ENCODE measurements around the gene GINS3.
A peak's percentile ranks its signal among the peaks of the same experiment; 100 is the strongest.

GINS3 gene

DNA sequence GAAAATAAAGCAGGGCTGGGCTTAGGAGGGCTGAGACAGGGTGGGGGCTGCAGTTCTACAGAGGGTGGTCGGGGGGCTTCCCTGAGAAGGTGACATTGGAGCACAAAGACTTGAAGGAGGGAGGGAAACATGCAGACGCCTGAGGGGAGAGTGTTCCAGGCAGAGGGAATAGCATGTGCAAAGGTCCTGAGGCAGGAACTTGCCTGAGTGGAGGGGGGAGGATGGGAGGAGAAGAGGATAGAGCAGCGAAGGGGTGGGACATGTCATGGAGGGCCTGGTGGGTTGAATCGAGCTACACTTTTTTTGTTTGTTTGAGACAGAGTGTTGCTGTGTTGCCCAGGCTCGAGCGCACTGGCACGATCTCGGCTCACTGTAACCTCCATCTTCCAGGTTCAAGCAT, 33.0 kb downstream of the GINS3 start:
- peaks cover 5 to 6% of the 10 kb centered on the region in 2 donors for H3K27me3 Mint-ChIP-seq
- H3K4me3 Mint-ChIP-seq: peak overlapping the region in 1 of 2 donors; percentile 3
- no peak for DNase-seq
- H3K36me3 Mint-ChIP-seq: no peaks in the 10 kb centered on the region
- peaks cover 2 to 4% of the 10 kb centered on the region in 2 donors for H3K9me3 Mint-ChIP-seq
- no peak for ATAC-seq (replicated peaks)
- H3K4me1 Mint-ChIP-seq: peaks cover 15 to 25% of the 10 kb centered on the region in 2 donors
- H3K27ac Mint-ChIP-seq: no peak overlapping the region

DNA sequence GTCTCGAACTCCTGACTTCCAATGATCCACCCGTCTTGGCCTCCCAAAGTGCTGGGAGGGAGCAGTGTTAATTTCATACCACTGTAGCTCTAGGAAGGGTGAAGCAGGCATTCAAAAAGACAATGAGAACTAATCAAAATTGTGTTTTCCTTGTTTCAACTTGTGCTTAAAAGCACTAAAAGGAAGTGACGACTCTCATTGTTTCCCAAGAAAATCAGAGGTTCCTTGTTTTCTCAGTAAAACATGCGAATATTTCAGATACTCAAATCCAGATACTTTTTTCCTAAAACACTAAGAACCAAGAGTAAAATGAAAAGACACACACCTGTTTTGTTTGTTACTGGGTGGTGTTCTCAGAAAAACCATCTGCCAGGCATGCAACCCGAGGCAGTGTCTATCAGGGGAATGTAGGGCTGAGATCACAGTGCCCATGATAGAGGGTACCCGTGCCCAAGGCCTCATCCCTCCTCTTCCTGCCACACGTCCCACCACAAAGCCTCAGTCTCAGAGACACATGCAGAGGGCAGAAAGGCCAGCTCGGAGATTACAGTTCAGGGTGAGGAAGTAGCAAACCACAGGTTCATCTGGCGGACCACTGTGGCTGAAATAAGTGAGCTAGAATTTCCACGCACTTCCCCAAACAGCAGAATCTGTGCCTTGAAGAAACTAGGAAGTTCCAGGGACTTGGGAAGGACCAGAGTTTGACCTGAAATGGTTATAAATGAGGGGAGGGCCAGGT, 33.7 kb downstream of the GINS3 start:
- Mint-ChIP-seq H3K4me3 (peak overlapping the region in 1 of 2 donors; percentile 23), H3K27ac (peak overlapping the region; percentile 14), H3K4me1 (peaks cover 15 to 25% of the 10 kb centered on the region in 2 donors), H3K27me3 (peaks cover under 1 to 6% of the 10 kb centered on the region in 2 donors), H3K9me3 (peaks cover 0 to 2% of the 10 kb centered on the region in 2 donors), H3K36me3 (no peaks in the 10 kb centered on the region)
- DNase-seq (peak; percentile 32), ATAC-seq (replicated peaks) (peak; percentile 97 to 99)

DNA sequence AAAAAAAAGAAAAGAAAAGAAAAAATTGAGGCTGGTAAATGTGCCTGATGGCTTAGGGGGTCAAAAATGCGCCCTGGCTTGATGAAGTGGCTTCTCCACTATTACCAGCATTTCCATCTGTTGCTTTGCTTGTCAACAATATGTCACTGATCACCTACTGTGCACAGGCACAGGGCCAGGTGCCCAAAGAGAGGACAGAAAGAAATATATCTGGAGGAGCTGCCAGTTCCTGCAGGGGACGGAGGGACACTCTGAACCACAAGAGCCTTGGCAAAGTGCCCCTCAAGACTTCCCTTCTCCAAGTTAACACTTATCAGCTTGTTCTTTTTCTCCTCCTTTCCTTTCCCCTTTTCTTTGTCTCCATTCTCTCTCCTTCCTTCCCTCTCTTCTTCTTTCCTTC, 34.7 kb downstream of the GINS3 start:
- H3K9me3 Mint-ChIP-seq: no peaks in the 10 kb centered on the region
- H3K4me1 Mint-ChIP-seq: peaks cover 17 to 25% of the 10 kb centered on the region in 2 donors
- no peak overlapping the region for H3K4me3 Mint-ChIP-seq
- no peak overlapping the region for H3K27ac Mint-ChIP-seq
- H3K36me3 Mint-ChIP-seq: no peaks in the 10 kb centered on the region
- peaks cover 0 to 6% of the 10 kb centered on the region in 2 donors for H3K27me3 Mint-ChIP-seq
- ATAC-seq (replicated peaks) (no peak), DNase-seq (no peak)

DNA sequence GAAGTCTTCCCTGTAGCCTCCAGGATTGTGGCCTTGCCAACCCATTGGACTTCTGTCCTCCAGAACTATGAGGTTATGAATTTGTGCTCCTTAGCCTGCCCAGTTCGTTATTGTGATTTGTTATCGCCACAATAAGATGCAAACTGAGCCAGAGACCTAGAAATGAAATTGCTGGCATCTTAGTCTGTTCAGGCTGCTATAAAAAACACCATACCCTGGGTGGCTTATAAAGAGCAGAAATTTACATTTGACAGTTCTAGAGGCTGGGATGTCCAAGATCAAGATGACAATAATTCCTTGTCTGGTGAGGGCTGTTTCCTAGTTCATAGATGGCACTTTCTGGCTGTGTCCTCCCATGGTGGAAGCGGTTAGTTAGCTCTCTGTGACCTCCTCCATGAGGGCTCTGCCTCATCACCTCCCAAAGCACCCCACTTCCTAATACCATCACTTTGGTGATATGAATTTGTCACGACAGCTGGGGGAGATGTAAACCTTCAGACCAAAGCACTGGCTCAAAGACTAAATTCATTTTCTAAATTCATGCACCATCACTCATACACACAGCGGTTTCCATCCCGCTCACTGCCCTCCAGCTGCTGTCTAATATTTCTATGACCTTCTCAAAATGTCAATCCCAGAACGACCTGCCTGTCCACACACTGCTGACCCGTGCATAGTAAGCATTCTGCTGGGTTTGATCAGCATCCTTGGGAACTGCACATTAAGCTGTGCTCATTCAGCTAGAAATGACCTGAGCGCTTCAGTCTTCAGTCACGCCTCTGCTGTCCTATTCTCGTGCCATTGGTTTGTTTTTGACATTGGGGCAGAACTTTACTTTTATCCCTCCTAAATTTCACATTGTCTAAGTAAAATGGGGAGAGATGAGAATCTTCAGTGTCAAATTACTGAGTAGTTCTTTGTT, 36.6 kb downstream of the GINS3 start:
- ATAC-seq (replicated peaks) (no peak), DNase-seq (no peak)
- no peaks in the 10 kb centered on the region for H3K36me3 Mint-ChIP-seq
- H3K4me3 Mint-ChIP-seq: no peak overlapping the region
- H3K9me3 Mint-ChIP-seq: peaks cover 0 to 2% of the 10 kb centered on the region in 2 donors
- H3K27ac Mint-ChIP-seq: no peak overlapping the region
- H3K27me3 Mint-ChIP-seq: peaks cover 0 to 6% of the 10 kb centered on the region in 2 donors
- peaks cover 17 to 25% of the 10 kb centered on the region in 2 donors for H3K4me1 Mint-ChIP-seq

DNA sequence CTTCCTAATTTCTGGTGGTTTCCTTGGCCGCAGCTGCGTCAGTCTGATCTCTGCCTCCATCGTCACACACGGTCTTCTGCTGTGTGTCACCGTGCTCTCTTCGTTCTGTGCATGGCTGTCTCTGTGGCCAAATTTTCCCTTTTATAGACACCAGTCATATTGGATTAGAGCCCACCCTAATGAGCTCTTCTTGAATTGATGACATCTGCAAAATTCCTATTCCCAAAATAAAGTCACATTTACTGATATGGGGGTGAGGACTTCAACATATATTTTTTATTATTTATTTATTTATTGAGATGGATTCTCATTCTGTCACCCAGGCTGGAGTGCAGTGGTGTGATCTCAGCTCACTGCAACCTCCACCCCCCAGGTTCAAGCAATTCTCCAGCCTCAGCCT, 38.4 kb downstream of the GINS3 start:
- H3K27ac Mint-ChIP-seq: no peak overlapping the region
- DNase-seq (no peak), ATAC-seq (replicated peaks) (no peak)
- H3K36me3 Mint-ChIP-seq: no peaks in the 10 kb centered on the region
- H3K4me3 Mint-ChIP-seq: no peak overlapping the region
- H3K9me3 Mint-ChIP-seq: peaks cover 0 to 2% of the 10 kb centered on the region in 2 donors
- peaks cover 0 to 6% of the 10 kb centered on the region in 2 donors for H3K27me3 Mint-ChIP-seq
- H3K4me1 Mint-ChIP-seq: peaks cover 9 to 15% of the 10 kb centered on the region in 2 donors

DNA sequence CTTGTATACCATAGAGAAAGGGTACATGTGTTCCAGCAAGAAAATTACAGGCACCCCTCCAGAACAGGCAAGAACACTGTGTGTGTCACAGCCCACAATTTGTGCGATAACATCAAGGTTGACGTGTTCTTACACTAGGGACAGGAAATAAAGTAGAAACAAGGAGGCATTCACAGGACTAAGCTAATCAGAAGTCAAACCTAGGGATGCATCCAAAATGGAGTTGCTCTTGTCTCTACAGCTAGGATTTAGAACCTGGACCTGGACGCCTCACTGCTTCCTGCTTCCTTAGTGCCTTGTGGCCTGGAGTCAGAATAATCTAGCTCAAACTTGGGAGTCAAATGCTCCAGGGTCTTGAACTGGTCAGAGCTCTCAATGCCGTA, 41.3 kb downstream of the GINS3 start:
- Mint-ChIP-seq H3K27me3 (no peaks in the 10 kb centered on the region), H3K36me3 (peaks cover 5 to 7% of the 10 kb centered on the region in 2 donors), H3K9me3 (peaks cover 4 to 6% of the 10 kb centered on the region in 2 donors), H3K4me3 (no peak overlapping the region), H3K4me1 (peaks cover 2 to 4% of the 10 kb centered on the region in 2 donors), H3K27ac (no peak overlapping the region)
- DNase-seq: no peak
- no peak for ATAC-seq (replicated peaks)

DNA sequence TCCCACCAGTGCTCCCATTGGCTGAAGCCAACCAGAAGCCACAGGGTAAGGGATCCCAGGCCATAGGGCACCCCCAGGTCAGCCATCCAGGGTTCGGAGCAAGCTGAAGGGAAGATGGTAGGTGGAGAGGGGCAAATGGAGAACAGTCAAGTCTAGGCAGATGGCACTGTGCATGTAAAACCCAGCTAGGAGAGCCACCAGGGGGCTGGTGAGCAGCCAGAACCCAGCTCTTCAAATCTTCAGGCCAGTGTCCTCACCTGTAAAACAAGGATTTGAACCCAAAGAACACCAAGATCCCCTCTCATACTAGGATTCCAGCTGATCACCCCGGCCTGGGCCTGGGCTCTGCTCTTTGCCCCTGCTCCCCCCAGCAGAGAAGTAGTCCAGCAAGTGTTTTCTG, 43.5 kb downstream of the GINS3 start:
- no peak for ATAC-seq (replicated peaks)
- no peak for DNase-seq
- Mint-ChIP-seq H3K4me3 (no peak overlapping the region), H3K27ac (no peak overlapping the region), H3K4me1 (peaks cover 6 to 10% of the 10 kb centered on the region in 2 donors), H3K9me3 (peaks cover 6% of the 10 kb centered on the region in 2 donors), H3K36me3 (peaks cover 5 to 7% of the 10 kb centered on the region in 2 donors), H3K27me3 (no peaks in the 10 kb centered on the region)

DNA sequence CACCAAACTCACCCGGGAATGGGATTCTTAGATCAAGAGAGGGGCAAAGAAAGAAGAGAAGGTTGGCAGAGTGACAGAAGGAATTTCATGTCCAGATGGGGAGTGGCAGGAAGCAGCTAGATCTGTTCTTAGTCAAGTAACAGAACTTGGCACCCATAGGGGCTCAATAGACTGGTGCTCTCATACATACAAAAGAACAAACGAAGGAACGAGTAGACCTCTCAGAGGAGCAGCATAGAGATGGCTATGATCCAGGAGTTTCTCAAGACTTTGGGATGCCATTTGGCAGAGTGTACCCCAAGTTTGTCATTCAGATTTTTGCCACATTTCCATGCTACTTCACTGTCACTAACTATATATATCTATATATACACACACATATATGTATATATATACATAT, 47.9 kb downstream of the GINS3 start:
- Mint-ChIP-seq H3K36me3 (peaks cover 5 to 7% of the 10 kb centered on the region in 2 donors), H3K27ac (no peak overlapping the region), H3K4me3 (no peak overlapping the region), H3K27me3 (no peaks in the 10 kb centered on the region), H3K9me3 (peaks cover 5 to 6% of the 10 kb centered on the region in 2 donors), H3K4me1 (peaks cover 4 to 10% of the 10 kb centered on the region in 2 donors)
- DNase-seq (no peak), ATAC-seq (replicated peaks) (no peak)

DNA sequence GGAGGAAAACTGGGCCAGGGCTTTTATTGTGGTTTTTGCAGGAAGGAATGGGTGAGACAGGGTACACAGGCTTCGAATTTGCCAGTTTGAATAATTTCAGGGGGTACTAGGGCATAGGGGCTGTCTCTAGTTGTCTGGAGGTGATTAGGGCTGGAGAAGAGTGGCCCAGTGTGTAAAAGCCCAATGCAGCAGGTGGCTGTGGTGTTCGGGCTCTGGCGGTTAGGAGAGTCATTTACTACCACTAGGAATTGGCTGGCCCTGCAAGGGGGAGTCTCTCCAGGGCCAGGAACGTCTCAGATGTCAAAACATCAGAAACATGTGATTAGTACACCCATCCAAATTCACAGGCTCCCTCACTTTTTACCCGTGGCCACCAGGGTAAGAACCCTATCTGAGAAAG, 50.3 kb downstream of the GINS3 start:
- ATAC-seq (replicated peaks) (no peak), DNase-seq (no peak)
- no peaks in the 10 kb centered on the region for H3K27me3 Mint-ChIP-seq
- no peak overlapping the region for H3K4me3 Mint-ChIP-seq
- H3K36me3 Mint-ChIP-seq: peaks cover under 1 to 3% of the 10 kb centered on the region in 2 donors
- peaks cover 2% of the 10 kb centered on the region in 2 donors for H3K9me3 Mint-ChIP-seq
- H3K4me1 Mint-ChIP-seq: peaks cover 4 to 10% of the 10 kb centered on the region in 2 donors
- no peak overlapping the region for H3K27ac Mint-ChIP-seq

DNA sequence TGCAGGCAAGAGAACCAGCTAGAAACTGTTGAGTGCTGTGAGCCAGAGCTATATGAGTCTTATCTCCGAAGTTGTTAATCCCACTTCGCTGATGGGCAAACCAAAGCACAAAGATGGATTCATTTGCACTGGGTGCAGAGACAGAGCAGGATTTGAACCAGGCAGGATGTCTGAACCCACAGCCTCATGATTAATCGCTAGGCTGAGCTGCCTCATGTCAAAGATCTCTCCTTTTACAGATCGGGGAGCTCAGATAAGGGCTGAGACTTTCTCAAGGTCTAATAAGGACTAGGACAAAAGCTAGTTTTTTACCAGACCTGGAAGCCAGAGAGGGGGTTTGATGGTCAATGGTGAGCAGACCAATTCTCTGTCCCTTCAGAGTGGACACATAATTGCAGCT, 51.5 kb downstream of the GINS3 start:
- DNase-seq (no peak), ATAC-seq (replicated peaks) (no peak)
- no peaks in the 10 kb centered on the region for H3K36me3 Mint-ChIP-seq
- H3K27me3 Mint-ChIP-seq: no peaks in the 10 kb centered on the region
- H3K4me3 Mint-ChIP-seq: no peak overlapping the region
- H3K27ac Mint-ChIP-seq: no peak overlapping the region
- H3K9me3 Mint-ChIP-seq: peaks cover 0 to 2% of the 10 kb centered on the region in 2 donors
- peaks cover 3 to 5% of the 10 kb centered on the region in 2 donors for H3K4me1 Mint-ChIP-seq

DNA sequence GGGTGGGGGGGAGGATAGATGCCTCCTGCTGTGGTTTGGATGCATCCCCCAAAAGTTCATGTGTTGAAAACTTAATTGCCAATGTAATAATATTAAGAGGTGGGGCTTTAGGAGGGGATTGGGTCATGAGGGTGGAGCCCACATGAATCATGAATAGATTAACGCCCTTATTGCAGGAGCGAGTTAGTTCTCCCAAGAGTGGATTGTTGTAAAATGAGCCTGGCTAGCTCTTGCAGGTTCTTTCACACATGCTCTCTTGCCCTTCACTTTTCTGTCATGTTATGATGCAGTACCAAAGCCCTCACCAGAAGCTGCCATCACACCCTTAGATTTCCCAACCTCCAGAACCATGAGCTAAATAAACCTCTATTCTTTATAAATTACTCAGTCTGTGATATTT, 52.0 kb downstream of the GINS3 start:
- Mint-ChIP-seq H3K4me1 (no peaks in the 10 kb centered on the region), H3K27me3 (no peaks in the 10 kb centered on the region), H3K27ac (no peak overlapping the region), H3K9me3 (no peaks in the 10 kb centered on the region), H3K36me3 (no peaks in the 10 kb centered on the region), H3K4me3 (no peak overlapping the region)
- ATAC-seq (replicated peaks) (no peak), DNase-seq (no peak)

DNA sequence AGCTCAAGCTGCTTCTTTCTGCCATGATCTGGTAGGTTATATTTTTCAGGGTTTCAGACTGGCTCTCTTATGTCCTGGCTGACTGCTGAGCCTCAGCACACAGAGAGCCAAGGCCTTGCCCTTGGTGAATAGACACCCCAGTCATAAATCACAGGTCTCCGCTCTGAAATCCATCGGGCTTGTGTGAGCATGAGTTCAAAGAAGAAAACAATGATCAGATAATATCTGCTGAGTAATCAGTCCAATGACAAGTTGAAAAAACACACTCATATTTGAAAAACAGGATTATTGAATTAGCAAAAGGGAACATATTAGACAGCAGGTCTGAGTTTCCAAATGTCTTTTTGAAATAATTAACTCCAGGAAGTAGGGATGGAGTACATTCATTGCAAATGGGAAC, 56.6 kb downstream of the GINS3 start:
- Mint-ChIP-seq H3K27ac (no peak overlapping the region), H3K9me3 (no peaks in the 10 kb centered on the region), H3K27me3 (peaks cover 0 to 2% of the 10 kb centered on the region in 2 donors)

DNA sequence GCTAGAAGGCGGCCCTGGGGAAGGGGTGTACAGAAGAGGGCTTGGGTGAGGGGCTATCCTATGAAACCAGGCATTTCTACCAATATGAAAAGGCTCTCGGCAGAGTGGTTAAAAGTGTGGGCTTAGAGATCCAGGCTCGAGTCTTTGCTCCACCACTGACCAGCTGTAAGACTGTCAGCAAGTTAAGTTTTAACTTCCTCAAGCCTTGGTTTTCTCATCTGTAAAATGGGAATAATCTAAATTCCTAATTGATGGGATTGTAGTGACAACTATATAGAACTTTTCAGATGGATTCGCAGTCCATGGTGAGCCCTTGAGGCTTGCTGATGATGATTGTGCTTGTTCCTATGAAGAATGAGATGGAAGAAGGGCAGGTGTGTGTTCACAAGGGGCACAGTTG, 57.0 kb downstream of the GINS3 start:
- Mint-ChIP-seq H3K9me3 (no peaks in the 10 kb centered on the region), H3K27me3 (peaks cover 3 to 7% of the 10 kb centered on the region in 2 donors), H3K4me1 (no peaks in the 10 kb centered on the region), H3K4me3 (no peak overlapping the region), H3K36me3 (no peaks in the 10 kb centered on the region), H3K27ac (no peak overlapping the region)
- ATAC-seq (replicated peaks) (no peak), DNase-seq (no peak)

More for the DNA sequence above, 56.6 kb downstream of the GINS3 start:
- DNase-seq (no peak), ATAC-seq (replicated peaks) (no peak)
- no peak overlapping the region for H3K4me3 Mint-ChIP-seq
- no peaks in the 10 kb centered on the region for H3K36me3 Mint-ChIP-seq
- no peaks in the 10 kb centered on the region for H3K4me1 Mint-ChIP-seq

DNA sequence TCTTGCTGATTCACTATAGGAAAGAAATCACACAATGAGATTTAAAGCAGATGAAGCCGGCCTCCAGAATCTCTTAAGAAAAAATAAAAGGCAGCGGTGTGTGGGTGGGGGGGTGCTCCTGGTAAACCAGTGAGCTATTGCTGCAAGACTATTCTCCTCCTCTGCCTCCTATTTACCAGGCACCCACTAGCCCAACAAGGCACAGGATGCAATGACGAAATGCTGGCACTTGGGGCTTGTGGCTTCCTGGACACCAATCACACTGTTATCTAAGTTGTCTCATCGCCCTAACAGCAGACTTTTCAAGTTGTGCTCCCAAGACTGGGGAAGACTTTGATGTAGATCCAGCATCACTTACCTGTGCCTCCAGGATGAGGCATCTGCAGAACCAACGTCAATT, 57.5 kb downstream of the GINS3 start:
- H3K27ac Mint-ChIP-seq: no peak overlapping the region
- H3K4me1 Mint-ChIP-seq: no peaks in the 10 kb centered on the region
- no peaks in the 10 kb centered on the region for H3K36me3 Mint-ChIP-seq
- H3K4me3 Mint-ChIP-seq: no peak overlapping the region
- no peak for DNase-seq
- no peak for ATAC-seq (replicated peaks)
- peaks cover 8 to 10% of the 10 kb centered on the region in 2 donors for H3K27me3 Mint-ChIP-seq
- no peaks in the 10 kb centered on the region for H3K9me3 Mint-ChIP-seq
